Brain microvascular endothelial cell (primary cell): Measurements from ENCODE around the gene ZBED3.

Source experiments
- DNase-seq: peaks from one replicate; pipeline ENCODE4 v3.0.0-alpha.2; 2020
- H3K27ac ChIP-seq: fragments of 250-450 bp; sonication (Bioruptor Pico); 2 replicates; pipeline ENCODE4 v1.5.1; 2020; ENCODE audit warnings: mild to moderate bottlenecking, moderate library complexity
- H3K27me3 ChIP-seq: fragments of 250-450 bp; sonication (Bioruptor Pico); replicated peaks from 2 replicates; pipeline ENCODE4 v1.5.1; 2020; ENCODE audit warnings: mild to moderate bottlenecking
- H3K36me3 ChIP-seq: fragments of 250-450 bp; sonication (Bioruptor Pico); replicated peaks from 2 replicates; pipeline ENCODE4 v1.5.1; 2020; ENCODE audit warnings: mild to moderate bottlenecking
- H3K4me3 ChIP-seq: 2 replicates; pipeline ENCODE4 v1.5.1; 2011; ENCODE audit warnings: low read depth, mild to moderate bottlenecking, control low read depth, low read length, moderate library complexity
- in situ Hi-C: cut with HindIII; loops from 2 replicates; pipeline ENCODE4 v1.10.0; 2017; ENCODE audit warnings: low sequenced_read_pairs, low pct_ligation_motif_present
- TF ChIP-seq, protein P1 (sequence below): IDR thresholded peaks from 2 replicates; pipeline ENCODE4 v1.5.1; 2011; ENCODE audit warnings: low read depth, mild to moderate bottlenecking, moderate library complexity, low read length, control low read depth, inconsistent platforms; ENCODE audit errors: missing control alignments

ZBED3 gene

DNA sequence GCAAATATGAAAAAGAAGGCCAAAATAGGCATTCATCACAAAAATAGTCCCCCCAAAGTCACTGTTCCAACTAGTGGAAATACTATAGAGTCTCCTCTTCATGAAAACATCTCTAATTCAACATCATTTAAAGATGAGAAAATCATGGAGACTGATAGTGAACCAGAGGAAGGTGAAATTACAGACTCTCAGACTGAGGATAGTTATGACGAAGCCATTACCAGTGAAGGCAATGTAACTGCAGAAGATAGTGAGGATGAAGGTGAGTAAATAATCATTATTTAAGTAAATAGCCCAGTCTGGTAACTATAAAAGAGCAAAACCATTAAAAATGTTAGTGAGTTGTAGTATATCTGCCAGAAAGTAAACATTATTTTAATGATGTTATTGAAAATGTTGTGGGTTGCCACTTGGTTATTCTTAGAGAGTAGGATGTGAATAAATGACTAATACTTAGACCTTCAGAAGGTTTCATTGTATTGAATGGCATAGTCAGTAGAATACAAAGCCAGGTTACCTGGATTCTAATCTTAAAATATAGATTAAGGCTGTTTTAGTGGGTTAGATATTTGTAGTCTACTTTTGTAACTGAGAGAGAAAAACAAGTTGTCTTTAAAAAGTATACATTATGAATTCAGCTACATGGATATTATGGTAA is 40.5 kb downstream of the ZBED3 start:
- in situ Hi-C loops = no loop called here
- TF ChIP-seq, protein P1, sequence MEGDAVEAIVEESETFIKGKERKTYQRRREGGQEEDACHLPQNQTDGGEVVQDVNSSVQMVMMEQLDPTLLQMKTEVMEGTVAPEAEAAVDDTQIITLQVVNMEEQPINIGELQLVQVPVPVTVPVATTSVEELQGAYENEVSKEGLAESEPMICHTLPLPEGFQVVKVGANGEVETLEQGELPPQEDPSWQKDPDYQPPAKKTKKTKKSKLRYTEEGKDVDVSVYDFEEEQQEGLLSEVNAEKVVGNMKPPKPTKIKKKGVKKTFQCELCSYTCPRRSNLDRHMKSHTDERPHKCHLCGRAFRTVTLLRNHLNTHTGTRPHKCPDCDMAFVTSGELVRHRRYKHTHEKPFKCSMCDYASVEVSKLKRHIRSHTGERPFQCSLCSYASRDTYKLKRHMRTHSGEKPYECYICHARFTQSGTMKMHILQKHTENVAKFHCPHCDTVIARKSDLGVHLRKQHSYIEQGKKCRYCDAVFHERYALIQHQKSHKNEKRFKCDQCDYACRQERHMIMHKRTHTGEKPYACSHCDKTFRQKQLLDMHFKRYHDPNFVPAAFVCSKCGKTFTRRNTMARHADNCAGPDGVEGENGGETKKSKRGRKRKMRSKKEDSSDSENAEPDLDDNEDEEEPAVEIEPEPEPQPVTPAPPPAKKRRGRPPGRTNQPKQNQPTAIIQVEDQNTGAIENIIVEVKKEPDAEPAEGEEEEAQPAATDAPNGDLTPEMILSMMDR = no peak
- Histone ChIP-seq H3K4me3 (no peak overlapping the region), H3K27me3 (no peaks in the 10 kb centered on the region), H3K36me3 (peaks cover 3% of the 10 kb centered on the region), H3K27ac (no peak overlapping the region)
- no peak for DNase-seq

DNA sequence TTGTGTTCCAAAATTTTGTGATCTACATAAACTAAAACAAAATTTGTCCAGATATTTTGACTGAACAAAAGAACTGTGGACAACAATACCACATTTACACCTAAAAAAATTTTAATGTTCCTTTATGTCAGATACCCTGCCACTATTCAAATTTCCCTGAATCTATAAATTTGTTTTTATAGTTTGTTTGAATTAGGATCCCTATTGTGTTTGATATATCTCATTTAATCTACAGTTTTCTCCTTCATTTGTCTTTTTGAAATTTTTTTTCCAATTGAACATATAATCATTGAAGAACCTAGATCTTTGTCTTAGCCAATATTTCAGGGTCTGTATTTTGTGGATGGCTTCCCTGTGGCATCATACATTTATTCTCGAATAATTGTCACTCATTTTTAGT is 51.1 kb downstream of the ZBED3 start:
- H3K27me3 ChIP-seq = no peaks in the 10 kb centered on the region
- no peak overlapping the region for H3K4me3 ChIP-seq
- TF ChIP-seq, protein P1 = no peak
- no peak for DNase-seq
- in situ Hi-C loops = no loop called here
- H3K36me3 ChIP-seq = peaks cover 21% of the 10 kb centered on the region
- H3K27ac ChIP-seq = peak overlapping the region; percentile 0

DNA sequence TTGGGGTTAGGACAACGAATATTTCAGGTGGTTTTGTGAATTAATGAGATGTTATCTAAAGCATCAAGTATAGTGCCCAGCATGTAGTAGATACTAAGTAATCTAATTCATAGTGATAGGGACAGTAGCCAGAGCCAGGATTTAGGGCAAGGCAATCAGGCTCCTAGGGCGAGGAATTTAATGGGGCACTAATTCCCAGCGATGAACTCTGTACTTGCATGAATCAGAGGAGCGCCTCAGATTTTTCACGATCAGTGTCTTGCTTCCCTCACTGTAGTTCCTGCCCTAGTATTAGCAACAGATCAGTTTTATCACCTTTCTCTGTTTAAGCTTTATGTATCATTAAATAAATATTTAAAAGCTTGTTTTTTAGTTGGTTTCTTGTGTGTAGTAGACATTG is 53.7 kb downstream of the ZBED3 start:
- in situ Hi-C loops = no loop called here
- DNase-seq = no peak
- H3K27ac ChIP-seq = no peak overlapping the region

DNA sequence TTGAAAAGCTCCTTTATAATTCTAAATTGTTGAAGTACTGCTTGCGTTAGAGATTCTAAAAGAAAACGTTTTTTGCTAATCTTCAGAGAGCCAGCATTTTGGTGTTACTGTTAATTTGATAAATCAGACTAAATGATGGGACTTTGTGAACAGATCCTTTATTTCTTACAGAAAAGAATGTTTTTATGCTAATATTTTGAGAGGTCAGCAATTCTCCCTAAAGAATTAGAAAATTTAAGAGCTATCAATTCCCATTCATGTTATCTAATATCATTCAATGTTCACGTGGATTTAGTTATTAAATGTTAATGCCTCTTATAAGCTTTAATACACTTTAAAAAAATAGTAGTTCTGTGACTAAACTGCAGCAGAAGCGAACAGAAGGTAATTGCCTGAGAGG is 54.5 kb downstream of the ZBED3 start:
- H3K36me3 ChIP-seq = peaks cover 15% of the 10 kb centered on the region
- TF ChIP-seq, protein P1 = no peak
- no peaks in the 10 kb centered on the region for H3K27me3 ChIP-seq
- DNase-seq = no peak
- in situ Hi-C loops = no loop called here
- H3K4me3 ChIP-seq = no peak overlapping the region
- no peak overlapping the region for H3K27ac ChIP-seq

More for the DNA sequence above, 53.7 kb downstream of the ZBED3 start:
- TF ChIP-seq, protein P1 = no peak
- no peaks in the 10 kb centered on the region for H3K27me3 ChIP-seq
- H3K36me3 ChIP-seq = peaks cover 19% of the 10 kb centered on the region
- no peak overlapping the region for H3K4me3 ChIP-seq

DNA sequence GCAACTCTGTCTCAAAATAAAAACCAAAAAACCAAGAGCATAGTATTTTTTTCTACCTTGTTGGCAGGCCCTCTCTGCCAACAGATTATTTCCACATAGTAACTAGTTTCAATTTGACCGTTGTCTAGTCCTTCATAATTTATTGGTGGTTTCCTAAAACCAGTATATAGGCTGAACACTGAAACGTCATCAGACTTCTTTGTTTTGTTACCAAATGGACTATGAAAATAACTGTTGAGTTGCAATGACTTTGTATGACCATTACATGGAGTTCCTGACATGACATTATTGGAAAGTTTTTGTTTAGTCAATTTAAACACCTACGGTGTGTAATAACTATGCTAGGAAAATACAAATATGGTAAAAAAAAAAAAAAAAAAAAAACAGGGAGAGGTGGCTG is 55.2 kb downstream of the ZBED3 start:
- H3K4me3 ChIP-seq = no peak overlapping the region
- no peak for DNase-seq

More for the DNA sequence above, 55.2 kb downstream of the ZBED3 start:
- in situ Hi-C loops = no loop called here
- H3K27ac ChIP-seq = no peak overlapping the region
- no peaks in the 10 kb centered on the region for H3K27me3 ChIP-seq
- H3K36me3 ChIP-seq = peaks cover 11% of the 10 kb centered on the region
- TF ChIP-seq, protein P1 = no peak
